ENCODE measurements around the gene DPP6. TPM values are rescaled to one million over a fixed set of nuclear protein-coding genes. Genes with fewer than 3 reads are reported as not detected.

Gene DPP6
- total and polyA plus RNA-seq, 2 experiments from 2014 or later, result not detected

- TF ChIP-seq ZNF462 (CRISPR knock-in tag; IDR thresholded peaks at IDR 0.05) (no peak), NANOG (IDR thresholded peaks at IDR 0.05; ENCODE audit: borderline replicate concordance) (no peak), ETS1 (IDR thresholded peaks at IDR 0.05) (no peak), EZH2 (IDR thresholded peaks at IDR 0.05; ENCODE audit: low read depth, unreplicated experiment) (no peak), REST (IDR thresholded peaks at IDR 0.05; ENCODE audit: unreplicated experiment) (no peak)
Observed at GRCh38 chr7:154651501-154651900, 599.3 kb downstream of the DPP6 start (continued).
